ENCODE results near the gene ZNF483.
"Not testable (repeated sequence)": the region's sequence is repeated elsewhere in the genome, so short reads cannot be mapped to it uniquely, and the experiment has no call there.

Gene ZNF483

DNA sequence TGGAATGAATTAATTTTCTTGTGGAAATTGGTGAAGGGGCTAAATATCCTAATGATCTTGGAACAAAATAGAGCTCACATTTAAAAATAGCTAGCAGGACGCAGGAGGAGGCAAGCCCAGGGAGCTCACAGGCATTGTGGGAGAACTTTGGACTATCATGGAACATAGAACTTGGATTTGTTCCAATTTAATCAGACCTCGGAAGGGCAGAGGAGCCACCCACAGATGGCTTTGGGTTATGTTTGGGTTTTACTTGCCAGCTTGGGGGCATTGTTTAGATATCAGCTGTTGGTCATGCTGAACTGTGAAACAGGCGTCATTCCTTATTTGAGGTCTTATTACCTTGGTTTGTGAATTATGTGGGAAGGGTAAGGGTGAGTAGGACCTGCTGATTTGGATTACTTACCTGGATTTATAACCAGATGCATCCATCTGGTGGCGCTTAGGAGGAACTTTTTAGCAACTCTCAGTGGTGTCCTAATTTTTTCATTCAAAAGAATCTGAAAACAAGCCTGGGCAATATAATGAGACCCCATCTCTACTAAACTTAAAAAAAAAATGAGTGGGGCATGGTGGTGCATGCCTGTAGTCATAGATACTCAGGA, 88.6 kb downstream of the ZNF483 start:
- no peak for DNase-seq

DNA sequence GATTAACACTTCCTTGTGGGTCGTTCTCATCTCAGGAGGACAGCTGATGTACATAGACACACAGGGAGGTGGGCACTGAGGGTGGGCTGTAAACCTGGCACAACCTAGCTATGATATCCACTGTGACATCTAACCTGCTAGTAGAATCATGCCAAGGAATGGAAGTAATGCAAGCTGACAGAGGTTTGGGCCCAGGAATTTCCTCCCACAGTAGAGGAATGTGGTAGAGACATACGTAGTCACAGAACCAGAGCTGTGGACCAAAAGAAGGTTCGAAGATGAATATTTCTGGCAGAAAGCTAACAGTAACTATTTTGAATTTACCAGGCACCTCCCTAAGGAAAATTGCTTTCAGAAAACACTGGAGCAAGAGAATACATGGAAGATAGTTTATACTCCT, 90.9 kb downstream of the ZNF483 start:
- no peak for DNase-seq

GRCh38 chr9:111617349-111617748, 92.4 kb downstream of the ZNF483 start:
- DNase-seq = not testable (repeated sequence)

DNA sequence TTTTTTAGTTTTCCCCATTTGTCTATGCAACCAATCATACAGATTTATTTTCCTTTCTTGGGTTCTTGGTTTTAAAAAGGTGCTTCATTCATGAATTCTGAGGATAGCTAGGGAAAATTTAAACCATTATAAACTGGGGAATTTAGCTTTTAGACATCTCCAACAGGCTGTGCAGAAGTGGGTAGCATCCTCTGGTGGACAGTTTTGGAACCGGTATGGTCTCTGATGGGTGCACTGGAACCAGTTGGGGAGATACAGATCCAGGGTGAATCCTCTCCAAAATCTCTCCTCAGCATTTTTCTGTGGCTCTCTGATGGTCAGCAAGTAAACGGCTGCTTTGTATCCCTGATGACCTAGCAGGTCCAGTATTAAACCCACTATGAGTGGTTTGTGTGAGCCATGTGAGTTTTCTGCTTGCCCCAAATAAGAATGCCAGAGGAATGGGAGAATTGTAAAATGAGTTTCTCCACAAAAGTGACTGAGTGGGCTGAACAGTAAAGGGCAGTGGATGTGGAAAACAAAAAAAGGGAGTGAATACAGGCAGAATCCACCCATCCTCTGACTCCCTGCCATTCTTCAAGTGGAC, 97.0 kb downstream of the ZNF483 start:
- DNase-seq = peak; percentile 38

- DNase-seq = no peak
Observed at GRCh38 chr9:111622626-111623025, 97.6 kb downstream of the ZNF483 start.

Data from activated CD4-positive, alpha-beta T cell treated with anti-CD3 and anti-CD28 coated beads, Interleukin-2, Interleukin-6, amounts not matched to agents 100 ng/mL and 50 ng/mL, durations not matched to agents 16 hours and 8 hours (primary cell).